ELR (cell line): ENCODE measurements around the gene ALDH2.
"Not testable (repeated sequence)": the region's sequence is repeated elsewhere in the genome, so short reads cannot be mapped to it uniquely, and the experiment has no call there.

Experiments
- DNase-seq: peaks from one replicate; pipeline ENCODE4 v3.0.0-alpha.2; 2015; ENCODE audit warnings: low read depth

Gene ALDH2

DNA sequence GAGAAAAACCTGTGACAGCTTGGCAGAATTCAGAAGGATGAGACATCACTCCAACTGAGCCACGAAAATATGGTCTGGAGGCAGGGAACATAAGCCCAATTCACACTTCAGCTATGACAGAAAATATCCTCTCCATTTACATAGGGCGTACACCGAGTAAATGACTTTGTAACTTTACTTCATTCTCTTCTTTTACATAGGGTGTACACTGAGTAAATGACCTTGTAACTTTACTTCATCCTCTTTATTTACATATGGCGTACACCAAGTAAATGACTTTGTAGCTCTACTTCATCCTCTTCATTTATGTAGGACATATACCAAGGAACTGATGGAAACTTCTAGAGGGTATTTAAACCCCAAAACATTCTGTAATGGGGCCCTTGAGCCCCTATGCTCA is 61.2 kb downstream of the ALDH2 start:
- no peak for DNase-seq

DNA sequence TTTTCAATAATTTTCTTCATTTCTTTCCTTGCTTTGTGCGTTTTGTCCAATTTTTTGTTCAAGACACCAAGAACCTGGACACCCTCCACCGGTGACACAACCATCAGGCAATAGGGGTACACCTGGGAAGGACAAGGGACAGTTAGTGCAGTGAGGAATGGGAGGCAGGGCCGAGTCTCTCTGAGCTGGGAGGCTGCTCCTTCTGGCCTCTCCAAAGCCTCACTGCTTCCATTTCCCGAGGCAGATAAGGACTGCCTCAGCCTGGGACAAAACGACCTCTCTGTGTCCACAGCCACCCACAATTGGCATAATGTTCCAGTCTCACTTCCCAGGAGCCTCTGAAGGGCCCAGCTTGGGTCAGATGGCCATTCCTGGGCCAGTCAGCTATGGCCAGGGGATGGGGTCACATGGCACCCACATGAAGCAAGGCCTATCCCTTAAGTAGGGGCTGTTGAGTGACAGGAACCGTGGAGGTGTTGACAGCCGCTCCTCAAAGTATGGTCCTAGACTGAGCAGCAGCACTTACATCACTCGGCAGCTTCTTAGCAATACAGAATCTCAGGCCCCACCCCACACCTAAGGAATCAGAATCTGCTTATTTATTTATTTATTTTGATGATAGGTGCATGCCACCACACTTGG is 61.7 kb downstream of the ALDH2 start:
- DNase-seq, result no peak

GRCh38 chr12:111829635-111830034 is 62.9 kb downstream of the ALDH2 start:
- not testable (repeated sequence) for DNase-seq

- not testable (repeated sequence) for DNase-seq
Measured at GRCh38 chr12:111834740-111835386, 68.1 kb downstream of the ALDH2 start.

DNA sequence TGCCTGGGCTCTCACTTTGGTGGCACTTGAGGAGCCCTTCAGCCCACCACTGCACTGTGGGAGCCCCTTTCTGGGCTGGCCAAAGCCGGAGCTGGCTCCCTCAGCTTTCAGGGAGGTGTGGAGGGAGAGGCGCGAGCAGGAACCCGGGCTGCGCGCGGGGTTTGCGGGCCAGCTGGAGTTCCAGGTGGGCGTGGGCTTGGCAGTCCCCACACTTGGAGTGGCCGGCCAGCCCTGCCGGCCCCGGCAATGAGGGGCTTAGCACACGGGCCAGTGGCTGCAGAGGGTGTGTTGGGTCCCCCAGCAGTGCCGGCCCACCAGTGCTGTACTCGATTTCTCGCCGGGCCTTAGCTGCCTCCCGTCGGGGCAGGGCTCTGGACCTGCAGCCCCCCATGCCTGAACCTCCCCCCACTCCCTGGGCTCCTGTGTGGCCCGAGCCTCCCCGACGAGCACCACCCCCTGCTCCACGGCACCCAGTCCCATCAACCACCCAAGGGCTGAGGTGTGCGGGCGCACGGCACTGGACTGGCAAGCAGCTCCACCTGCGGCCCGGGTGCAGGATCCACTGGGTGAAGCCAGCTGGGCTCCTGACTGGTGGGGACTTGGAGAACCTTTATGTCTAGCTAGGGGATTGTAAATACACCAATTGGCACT is 68.9 kb downstream of the ALDH2 start:
- not testable (repeated sequence) for DNase-seq

DNA sequence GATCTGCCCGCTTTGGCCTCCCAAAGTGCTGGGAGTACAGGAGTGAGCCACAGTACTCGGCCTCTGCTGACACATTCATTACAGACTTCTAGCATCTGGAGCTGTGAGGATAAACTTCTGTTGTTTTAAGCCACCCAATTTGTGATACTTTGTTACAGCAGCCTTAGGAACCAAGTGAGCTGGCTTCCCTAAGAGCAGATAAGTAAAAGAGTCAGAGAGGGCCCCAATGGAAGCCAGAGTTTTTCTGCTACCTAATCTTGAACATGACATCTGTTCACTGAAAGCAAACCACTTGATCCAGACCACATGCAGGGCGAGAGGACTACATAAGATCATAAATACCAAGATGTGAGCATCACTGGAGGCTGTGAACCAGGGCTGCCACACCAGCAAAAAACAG is 71.6 kb downstream of the ALDH2 start:
- no peak for DNase-seq

GRCh38 chr12:111840807-111841206 is 74.1 kb downstream of the ALDH2 start:
- DNase-seq, result no peak

DNA sequence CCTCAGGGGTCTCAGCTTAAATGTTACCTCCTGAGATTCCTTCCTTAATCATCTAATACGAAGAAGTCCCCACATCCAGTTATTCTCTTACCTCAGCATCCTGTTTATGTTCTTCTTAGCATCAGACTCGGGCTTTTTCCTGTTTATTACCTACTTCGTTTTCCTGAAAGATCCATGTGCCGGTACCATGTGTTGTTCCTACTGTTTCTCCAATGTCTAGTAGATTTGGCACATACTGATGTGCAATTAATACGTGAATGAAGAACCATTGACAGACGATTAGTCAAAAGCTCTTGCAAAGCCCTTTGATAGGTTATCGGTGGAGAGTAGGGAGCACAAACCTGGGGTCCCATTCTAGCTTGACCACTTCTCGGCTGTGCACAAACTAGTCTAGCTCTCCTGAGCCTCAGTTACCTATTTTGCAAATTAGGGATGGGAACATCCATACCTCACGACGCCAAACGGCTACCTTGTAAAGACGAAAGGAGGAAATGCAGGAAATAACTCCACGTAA is 74.6 kb downstream of the ALDH2 start:
- peak; percentile 23 for DNase-seq

DNA sequence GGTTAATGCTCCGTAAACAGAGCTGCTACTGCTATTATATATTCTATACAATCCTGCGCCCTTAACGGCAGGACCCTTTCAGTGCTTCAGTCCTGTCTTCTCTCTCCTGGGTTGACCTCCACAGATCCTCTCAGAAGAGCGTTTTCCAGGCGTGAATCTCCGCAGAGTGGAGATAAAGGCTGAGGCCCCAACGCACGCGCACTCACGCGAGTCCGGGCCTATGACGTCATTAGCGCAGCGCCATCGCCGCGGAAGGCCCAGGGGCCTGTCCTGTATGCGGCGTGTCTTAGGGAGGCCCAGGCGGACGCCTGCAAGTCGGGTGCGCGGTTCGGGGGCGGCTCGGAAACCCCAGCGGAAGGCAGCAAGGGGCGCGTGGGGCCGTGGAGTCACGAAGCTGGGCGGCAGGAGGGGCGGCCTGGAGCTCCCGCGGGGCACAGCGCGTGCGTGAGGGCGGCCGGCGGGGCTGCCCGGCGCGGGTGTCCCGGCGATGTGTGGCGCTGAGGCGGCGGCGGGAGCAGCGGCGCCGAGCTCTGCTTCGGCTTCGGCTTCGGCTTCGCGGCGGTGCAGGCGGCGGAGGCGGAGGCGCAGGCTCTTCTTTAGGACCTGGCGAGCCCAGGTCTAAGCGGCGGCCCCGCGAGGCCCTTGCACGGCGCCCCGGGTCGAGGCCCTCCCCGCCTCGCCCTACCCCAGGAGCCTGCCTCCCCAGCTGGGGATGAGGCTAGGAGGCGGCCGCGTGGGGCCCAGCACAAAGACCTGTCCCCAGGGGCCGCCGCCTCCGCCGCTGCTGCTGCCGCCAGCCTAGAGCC is 75.2 kb downstream of the ALDH2 start, which contains the start of gene MAPKAPK5:
Gene MAPKAPK5 (plus strand): TSS at position 479 of the 806 bp plus-strand sequence. CDS start 506 bp downstream, outside the sequence.
- peak; percentile 96 for DNase-seq

- DNase-seq, result peak; percentile 49
Measured at GRCh38 chr12:111842556-111843396, 76.0 kb downstream of the ALDH2 start.

- DNase-seq, result no peak
Measured at GRCh38 chr12:111846016-111846415, 79.3 kb downstream of the ALDH2 start.

- DNase-seq, result no peak
Measured at GRCh38 chr12:111850526-111850925, 83.8 kb downstream of the ALDH2 start.

DNA sequence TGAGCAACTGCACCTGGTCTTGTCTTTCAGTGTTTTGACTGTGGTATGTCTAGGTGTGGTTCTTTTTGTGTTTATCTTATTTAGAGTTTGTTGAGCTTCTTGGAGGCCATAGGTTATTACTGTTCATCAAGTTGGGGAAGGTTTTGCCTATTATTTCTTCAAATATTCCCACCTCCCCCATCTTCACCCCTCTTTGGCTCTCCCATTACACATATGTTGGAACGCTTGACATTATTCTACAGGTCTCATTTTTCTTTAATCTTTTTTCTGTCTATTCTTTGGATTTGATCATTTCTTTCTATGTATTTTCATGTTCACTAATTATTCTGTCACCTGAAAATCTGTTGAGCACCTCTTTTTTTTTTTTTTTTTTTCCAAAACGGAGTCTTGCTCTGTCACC is 91.5 kb downstream of the ALDH2 start:
- DNase-seq, result no peak

- DNase-seq, result no peak
Measured at GRCh38 chr12:111858778-111859177, 92.0 kb downstream of the ALDH2 start.

DNA sequence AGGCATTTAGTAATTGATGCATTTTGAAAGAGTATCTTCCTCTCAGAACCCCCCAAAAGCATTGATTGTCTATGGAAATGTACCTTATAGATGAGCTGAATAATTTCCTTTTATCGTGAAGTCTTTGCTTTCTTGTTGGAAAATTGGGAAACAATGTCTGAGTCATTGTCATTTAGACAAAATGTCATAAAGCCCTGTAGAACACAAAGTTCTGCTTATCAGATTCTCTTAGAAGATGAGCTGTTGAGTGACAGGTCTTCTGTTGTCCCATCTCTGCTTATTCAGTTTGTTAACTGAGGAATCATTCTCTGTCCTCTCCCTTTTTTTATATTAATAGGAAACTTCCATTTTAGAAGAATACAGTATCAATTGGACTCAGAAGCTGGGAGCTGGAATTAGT is 98.2 kb downstream of the ALDH2 start:
- DNase-seq, result no peak
